Gastroesophageal sphincter (tissue), 3 donors: Measurements from ENCODE around the gene NFIX.

Experiments
- POLR2A ChIP-seq, 2 donors: fragments of 450-650 bp; IDR thresholded peaks; one replicate each; pipeline ENCODE4 v1.6.1; 2017; ENCODE audit warnings: antibody characterized with exemption in 2 of 2, mild to moderate bottlenecking in 2 of 2, moderate library complexity in 1 of 2
- TF ChIP-seq, protein P1 (sequence below), 4 experiments: fragments of 200-600 bp in 2 of 4; fragments of 450-650 bp in 2 of 4; sonication (generic) in 1 of 4; IDR thresholded peaks; one replicate each; pipeline ENCODE4 v1.5.1; 2017 to 2019; ENCODE audit warnings: antibody characterized with exemption in 4 of 4, mild to moderate bottlenecking in 2 of 4, moderate library complexity in 2 of 4

DNA sequence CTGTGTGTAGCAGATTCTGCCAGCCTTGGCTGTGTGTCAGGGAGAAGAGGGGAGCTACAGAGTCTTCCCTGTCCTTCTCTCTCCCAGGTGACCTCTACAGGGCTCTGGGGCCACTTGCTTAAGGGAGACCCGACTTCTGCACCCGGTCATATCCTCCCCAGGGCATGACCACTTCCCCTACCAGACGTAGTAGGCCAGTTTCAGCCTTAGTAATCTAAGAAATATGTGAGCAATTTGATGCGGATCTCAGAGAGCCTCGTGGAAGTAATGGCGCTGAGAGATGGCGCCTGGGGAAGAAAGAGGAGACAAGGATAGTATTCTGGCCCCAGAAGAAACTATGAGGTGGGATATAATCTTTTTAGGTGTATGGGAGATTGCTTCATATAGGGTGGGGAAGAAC is 41.9 kb downstream of the NFIX start:
- TF ChIP-seq, protein P1, sequence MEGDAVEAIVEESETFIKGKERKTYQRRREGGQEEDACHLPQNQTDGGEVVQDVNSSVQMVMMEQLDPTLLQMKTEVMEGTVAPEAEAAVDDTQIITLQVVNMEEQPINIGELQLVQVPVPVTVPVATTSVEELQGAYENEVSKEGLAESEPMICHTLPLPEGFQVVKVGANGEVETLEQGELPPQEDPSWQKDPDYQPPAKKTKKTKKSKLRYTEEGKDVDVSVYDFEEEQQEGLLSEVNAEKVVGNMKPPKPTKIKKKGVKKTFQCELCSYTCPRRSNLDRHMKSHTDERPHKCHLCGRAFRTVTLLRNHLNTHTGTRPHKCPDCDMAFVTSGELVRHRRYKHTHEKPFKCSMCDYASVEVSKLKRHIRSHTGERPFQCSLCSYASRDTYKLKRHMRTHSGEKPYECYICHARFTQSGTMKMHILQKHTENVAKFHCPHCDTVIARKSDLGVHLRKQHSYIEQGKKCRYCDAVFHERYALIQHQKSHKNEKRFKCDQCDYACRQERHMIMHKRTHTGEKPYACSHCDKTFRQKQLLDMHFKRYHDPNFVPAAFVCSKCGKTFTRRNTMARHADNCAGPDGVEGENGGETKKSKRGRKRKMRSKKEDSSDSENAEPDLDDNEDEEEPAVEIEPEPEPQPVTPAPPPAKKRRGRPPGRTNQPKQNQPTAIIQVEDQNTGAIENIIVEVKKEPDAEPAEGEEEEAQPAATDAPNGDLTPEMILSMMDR (IDR thresholded peaks at IDR 0.05) = no peak
- TF ChIP-seq POLR2A (IDR thresholded peaks at IDR 0.05) = no peak
